ENCODE measurements around the gene TMEM198. TPM values are rescaled to one million over a fixed set of nuclear protein-coding genes. Genes with fewer than 3 reads are reported as not detected.

Gene TMEM198
- total and polyA plus RNA-seq, 2 experiments from 2014 or later = 5.6 to 13.7 TPM

DNA sequence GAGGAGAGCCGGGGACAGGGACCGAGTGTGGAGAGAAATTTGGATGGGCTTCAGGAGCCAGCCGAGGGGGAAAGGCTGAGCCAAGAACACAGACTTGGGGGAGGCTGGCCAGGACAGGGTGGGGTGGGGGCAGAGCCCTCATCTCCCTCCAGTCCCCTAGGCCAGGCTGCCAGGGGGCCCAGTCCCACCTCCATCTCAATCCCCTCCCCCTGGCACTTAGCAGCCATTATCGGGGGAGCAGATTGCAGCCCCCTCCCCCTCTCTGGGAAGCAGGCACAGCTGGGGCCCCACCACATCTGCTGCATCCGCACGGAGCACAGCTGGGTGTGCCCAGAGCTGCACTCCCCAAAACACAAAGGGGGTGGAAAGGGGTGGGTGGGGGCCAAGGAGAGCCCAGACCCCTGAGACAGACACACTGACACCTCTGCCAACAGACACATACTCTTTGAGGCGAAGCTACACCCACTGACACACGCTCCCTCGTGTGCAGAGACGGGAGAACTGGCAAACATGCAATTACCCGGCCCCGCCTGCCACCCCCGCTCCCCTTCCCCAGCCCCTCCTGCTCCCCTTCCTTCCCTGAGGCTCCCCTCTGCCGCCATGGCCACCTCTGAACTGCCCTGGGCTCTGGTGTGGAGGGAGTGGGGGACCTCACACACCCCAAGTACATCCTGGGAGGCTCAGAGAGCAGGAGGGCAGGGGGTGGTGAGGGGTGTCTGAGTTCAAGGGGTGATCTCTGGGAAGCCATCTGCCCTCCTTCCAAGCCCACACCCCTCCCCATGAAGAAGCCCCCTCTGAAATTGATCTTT, 34.7 kb upstream of the TMEM198 start:
- H2AFZ ChIP-seq = no peak overlapping the region
- no peaks in the 10 kb centered on the region for H3K36me3 ChIP-seq (ENCODE audit: insufficient read depth)
- Mint-ChIP-seq H3K9me3 (no peaks in the 10 kb centered on the region), H3K27me3 (ENCODE audit: insufficient read depth, low read depth, poor library complexity) (peaks cover 53% of the 10 kb centered on the region), H3K4me1 (peaks cover 81% of the 10 kb centered on the region), H3K27ac (no peak overlapping the region), H3K4me3 (peak overlapping the region; percentile 68), H3K36me3 (ENCODE audit: low read depth) (peaks cover 6% of the 10 kb centered on the region; the same call in 2 of the 3 replicates)
- no peak overlapping the region for H3K27ac ChIP-seq (ENCODE audit: low read depth)
- DNase-seq (ENCODE audit: low spot score) (peak; percentile 54), ATAC-seq (peak; percentile 5)
- peaks cover 37% of the 10 kb centered on the region for H3K27me3 ChIP-seq (ENCODE audit: insufficient read depth)
- no peaks in the 10 kb centered on the region for H3K79me2 ChIP-seq (replicated peaks; ENCODE audit: insufficient read depth)
- 0 out of 2 replicates have a peak, but pooled peaks have one; percentile 9 for TF ChIP-seq POLR2AphosphoS5 (IDR thresholded peaks at IDR 0.05; ENCODE audit: low read depth)
- TF ChIP-seq, protein P1, sequence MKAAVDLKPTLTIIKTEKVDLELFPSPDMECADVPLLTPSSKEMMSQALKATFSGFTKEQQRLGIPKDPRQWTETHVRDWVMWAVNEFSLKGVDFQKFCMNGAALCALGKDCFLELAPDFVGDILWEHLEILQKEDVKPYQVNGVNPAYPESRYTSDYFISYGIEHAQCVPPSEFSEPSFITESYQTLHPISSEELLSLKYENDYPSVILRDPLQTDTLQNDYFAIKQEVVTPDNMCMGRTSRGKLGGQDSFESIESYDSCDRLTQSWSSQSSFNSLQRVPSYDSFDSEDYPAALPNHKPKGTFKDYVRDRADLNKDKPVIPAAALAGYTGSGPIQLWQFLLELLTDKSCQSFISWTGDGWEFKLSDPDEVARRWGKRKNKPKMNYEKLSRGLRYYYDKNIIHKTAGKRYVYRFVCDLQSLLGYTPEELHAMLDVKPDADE (IDR thresholded peaks at IDR 0.05) = no peak
- H3K4me1 ChIP-seq (ENCODE audit: insufficient read depth) = peaks cover 69% of the 10 kb centered on the region
- H4K20me1 ChIP-seq (replicated peaks; ENCODE audit: insufficient read depth) = no peaks in the 10 kb centered on the region
- peak overlapping the region; percentile 67 for H3K4me3 ChIP-seq
- H3K9me2 ChIP-seq (ENCODE audit: insufficient read depth) = no peaks in the 10 kb centered on the region
- peak overlapping the region; percentile 92 for H3K4me2 ChIP-seq
- H3F3A ChIP-seq (replicated peaks; ENCODE audit: low read depth) = peaks cover 17% of the 10 kb centered on the region

DNA sequence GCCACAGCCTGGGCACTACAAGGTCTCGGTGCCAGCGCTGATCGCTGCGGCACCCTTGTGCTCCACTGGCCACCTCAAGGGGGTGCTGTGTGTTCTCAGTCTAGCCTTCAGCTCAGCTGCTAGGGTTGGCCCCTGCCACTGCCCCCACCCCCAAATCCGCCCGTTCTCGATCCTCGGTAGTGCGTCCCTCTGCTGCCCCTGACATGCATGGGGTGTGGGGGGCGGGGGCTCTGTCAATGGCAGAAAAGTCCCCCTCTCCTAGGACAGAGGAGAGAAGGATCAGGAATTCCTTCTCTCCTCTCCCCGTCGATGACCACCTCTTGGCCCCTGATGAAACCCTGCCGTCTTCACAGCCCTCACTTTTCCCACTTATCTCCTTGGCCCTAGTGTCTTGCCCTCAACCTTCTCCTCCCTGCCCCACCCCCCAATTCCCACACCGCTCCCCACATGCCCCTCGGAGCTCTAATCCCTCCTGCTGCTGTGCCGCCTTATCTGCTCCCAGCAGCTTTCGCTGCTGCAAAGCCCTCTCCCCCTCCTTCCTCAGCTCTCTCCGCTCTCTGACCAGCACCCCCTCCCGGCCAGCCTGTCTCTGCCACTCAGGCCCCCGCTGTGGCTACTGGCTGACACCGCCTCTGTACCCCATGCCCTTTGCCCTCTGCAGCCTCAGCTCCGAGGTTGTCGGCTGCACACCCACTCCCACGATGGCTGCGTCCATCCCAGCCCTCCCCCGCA, 33.9 kb upstream of the TMEM198 start:
- H4K20me1 ChIP-seq (replicated peaks; ENCODE audit: insufficient read depth) = no peaks in the 10 kb centered on the region
- H3K79me2 ChIP-seq (replicated peaks; ENCODE audit: insufficient read depth) = no peaks in the 10 kb centered on the region
- peak overlapping the region; percentile 67 for H3K4me3 ChIP-seq
- no peaks in the 10 kb centered on the region for H3K9me3 Mint-ChIP-seq
- H3K9me2 ChIP-seq (ENCODE audit: insufficient read depth) = no peaks in the 10 kb centered on the region
- ATAC-seq (peak; percentile 56), DNase-seq (ENCODE audit: low spot score) (peak; percentile 93)
- H3K27me3 ChIP-seq (ENCODE audit: insufficient read depth) = peaks cover 45% of the 10 kb centered on the region
- TF ChIP-seq POLR2AphosphoS5 (IDR thresholded peaks at IDR 0.05; ENCODE audit: low read depth) (peak; percentile 54), EZH2 (IDR thresholded peaks at IDR 0.05; ENCODE audit: low read depth, unreplicated experiment) (no peak), ZNF114 (CRISPR knock-in tag; IDR thresholded peaks at IDR 0.05) (no peak), CREB1 (CRISPR knock-in tag; IDR thresholded peaks at IDR 0.05; ENCODE audit: low read depth) (0 out of 2 replicates have a peak, but pooled peaks have one; percentile 5)
- TF ChIP-seq, protein P2, sequence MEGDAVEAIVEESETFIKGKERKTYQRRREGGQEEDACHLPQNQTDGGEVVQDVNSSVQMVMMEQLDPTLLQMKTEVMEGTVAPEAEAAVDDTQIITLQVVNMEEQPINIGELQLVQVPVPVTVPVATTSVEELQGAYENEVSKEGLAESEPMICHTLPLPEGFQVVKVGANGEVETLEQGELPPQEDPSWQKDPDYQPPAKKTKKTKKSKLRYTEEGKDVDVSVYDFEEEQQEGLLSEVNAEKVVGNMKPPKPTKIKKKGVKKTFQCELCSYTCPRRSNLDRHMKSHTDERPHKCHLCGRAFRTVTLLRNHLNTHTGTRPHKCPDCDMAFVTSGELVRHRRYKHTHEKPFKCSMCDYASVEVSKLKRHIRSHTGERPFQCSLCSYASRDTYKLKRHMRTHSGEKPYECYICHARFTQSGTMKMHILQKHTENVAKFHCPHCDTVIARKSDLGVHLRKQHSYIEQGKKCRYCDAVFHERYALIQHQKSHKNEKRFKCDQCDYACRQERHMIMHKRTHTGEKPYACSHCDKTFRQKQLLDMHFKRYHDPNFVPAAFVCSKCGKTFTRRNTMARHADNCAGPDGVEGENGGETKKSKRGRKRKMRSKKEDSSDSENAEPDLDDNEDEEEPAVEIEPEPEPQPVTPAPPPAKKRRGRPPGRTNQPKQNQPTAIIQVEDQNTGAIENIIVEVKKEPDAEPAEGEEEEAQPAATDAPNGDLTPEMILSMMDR (conservative IDR thresholded peaks at IDR 0.05; ENCODE audit: low read depth in 2 of 2) = peak; percentile 81 to 85
- H3K4me2 ChIP-seq = peak overlapping the region; percentile 92
- peaks cover 78% of the 10 kb centered on the region for H3K4me1 Mint-ChIP-seq
- H3K36me3 Mint-ChIP-seq (ENCODE audit: low read depth) = no peaks in the 10 kb centered on the region; the same call in 2 of the 3 replicates
- H3K27ac ChIP-seq (ENCODE audit: low read depth) = no peak overlapping the region
- peaks cover 17% of the 10 kb centered on the region for H3F3A ChIP-seq (replicated peaks; ENCODE audit: low read depth)
- H3K36me3 ChIP-seq (ENCODE audit: insufficient read depth) = no peaks in the 10 kb centered on the region
- H3K4me3 Mint-ChIP-seq = peak overlapping the region; percentile 68
- H3K4me1 ChIP-seq (ENCODE audit: insufficient read depth) = peaks cover 70% of the 10 kb centered on the region
- no peak overlapping the region for H3K27ac Mint-ChIP-seq
- peak overlapping the region; percentile 38; the same call in 1 of the 2 replicates for H2AFZ ChIP-seq
- H3K27me3 Mint-ChIP-seq (ENCODE audit: insufficient read depth, low read depth, poor library complexity) = peaks cover 58% of the 10 kb centered on the region

All from GM23338 (cell line).